HG02973 (cell line): ENCODE results near the gene LMAN1.

Experiments
- ATAC-seq: cut with Tn5 transposase; IDR thresholded peaks from one replicate; pipeline ENCODE4 v1.9.1; 2021; ENCODE audit warnings: moderate library complexity; ENCODE audit not compliant: unreplicated experiment

The LMAN1 gene

GRCh38 chr18:59305295-59305694, 53.8 kb downstream of the LMAN1 start:
- ATAC-seq, result no peak

GRCh38 chr18:59303656-59304195, 55.3 kb downstream of the LMAN1 start:
- no peak for ATAC-seq

- ATAC-seq, result no peak
Observed at GRCh38 chr18:59303006-59303405, 56.1 kb downstream of the LMAN1 start.

GRCh38 chr18:59301929-59302328, 57.1 kb downstream of the LMAN1 start:
- ATAC-seq, result no peak

GRCh38 chr18:59300676-59301285, 58.3 kb downstream of the LMAN1 start:
- no peak for ATAC-seq

- ATAC-seq, result no peak
Observed at GRCh38 chr18:59298871-59299270, 60.2 kb downstream of the LMAN1 start.

- ATAC-seq, result no peak
Observed at GRCh38 chr18:59293317-59293716, 65.7 kb downstream of the LMAN1 start.

GRCh38 chr18:59286341-59286740, 72.7 kb downstream of the LMAN1 start:
- ATAC-seq, result no peak

GRCh38 chr18:59282341-59282740, 76.7 kb downstream of the LMAN1 start:
- ATAC-seq, result no peak

- ATAC-seq, result no peak
Observed at GRCh38 chr18:59279722-59280121, 79.3 kb downstream of the LMAN1 start.

- ATAC-seq, result no peak
Observed at GRCh38 chr18:59279193-59279592, 79.9 kb downstream of the LMAN1 start.

- no peak for ATAC-seq
Observed at GRCh38 chr18:59278793-59279192, 80.3 kb downstream of the LMAN1 start.
